ENCODE results near the gene CA9.
"Not testable (repeated sequence)": the region's sequence is repeated elsewhere in the genome, so short reads cannot be mapped to it uniquely, and the experiment has no call there.

The CA9 gene
- total RNA-seq = 0 to 0.04 reads per million in 2 experiments

DNA sequence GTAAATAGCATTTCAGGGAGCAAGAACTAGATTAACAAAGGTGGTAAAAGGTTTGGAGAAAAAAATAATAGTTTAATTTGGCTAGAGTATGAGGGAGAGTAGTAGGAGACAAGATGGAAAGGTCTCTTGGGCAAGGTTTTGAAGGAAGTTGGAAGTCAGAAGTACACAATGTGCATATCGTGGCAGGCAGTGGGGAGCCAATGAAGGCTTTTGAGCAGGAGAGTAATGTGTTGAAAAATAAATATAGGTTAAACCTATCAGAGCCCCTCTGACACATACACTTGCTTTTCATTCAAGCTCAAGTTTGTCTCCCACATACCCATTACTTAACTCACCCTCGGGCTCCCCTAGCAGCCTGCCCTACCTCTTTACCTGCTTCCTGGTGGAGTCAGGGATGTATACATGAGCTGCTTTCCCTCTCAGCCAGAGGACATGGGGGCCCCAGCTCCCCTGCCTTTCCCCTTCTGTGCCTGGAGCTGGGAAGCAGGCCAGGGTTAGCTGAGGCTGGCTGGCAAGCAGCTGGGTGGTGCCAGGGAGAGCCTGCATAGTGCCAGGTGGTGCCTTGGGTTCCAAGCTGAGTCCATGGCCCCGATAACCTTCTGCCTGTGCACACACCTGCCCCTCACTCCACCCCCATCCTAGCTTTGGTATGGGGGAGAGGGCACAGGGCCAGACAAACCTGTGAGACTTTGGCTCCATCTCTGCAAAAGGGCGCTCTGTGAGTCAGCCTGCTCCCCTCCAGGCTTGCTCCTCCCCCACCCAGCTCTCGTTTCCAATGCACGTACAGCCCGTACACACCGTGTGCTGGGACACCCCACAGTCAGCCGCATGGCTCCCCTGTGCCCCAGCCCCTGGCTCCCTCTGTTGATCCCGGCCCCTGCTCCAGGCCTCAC is at the start of gene CA9:
TSS of gene CA9 (plus strand) at position 797 of the 893 bp plus-strand sequence. CDS start at position 829, 32 bp downstream.
- DNase-seq (ENCODE audit: low read depth) = no peak

GRCh38 chr9:35627575-35627974 is 46.2 kb upstream of the CA9 start:
- no peak for DNase-seq (ENCODE audit: low read depth)

DNA sequence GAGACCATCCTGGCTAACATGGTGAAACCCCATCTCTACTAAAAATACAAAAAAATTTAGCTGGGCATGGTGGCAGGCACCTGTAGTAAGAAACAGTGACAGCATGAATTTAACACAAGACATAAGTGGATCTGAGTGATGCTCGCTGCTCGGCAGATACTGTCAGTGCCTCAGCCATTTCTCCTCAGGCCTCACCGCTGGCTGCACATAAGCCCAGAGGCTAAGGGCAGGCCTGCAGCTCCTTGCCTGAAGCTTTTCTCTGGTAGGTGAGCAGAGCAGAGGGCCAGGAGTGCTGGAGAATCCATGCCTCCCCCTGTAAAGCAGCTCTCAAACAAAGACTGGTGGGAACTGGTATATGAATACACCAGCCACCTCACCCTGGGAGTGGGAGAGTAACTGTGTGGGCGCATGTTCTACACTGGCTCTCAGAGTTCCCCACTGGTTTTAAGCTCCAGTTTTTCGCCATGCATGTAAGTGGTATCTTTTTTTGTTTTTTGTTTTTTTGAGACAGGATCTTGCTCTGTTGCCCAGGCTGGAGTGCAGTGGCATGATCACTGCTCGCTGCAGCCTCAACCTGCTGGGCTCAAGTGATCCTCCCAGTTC is 45.2 kb upstream of the CA9 start:
- DNase-seq (ENCODE audit: low read depth) = no peak

DNA sequence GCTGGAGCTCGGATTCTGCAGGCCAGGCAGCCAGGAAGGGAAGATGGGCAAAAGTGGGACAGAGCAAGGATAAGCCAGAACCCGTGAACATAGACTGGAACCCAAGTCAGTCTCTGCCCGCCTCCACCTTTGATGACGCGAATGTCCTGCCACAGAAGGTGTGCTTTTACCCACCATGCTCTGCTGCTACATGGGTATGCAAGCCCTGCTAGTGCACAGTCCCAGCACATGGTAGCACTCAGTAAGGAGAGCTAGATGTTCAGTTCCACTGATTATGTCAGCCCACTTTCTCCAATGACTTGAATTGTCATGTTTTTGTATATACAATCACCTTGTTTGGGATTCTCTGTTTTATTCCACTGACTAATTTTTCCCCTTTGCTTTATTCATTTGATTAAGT is 44.1 kb upstream of the CA9 start:
- DNase-seq (ENCODE audit: low read depth) = no peak

GRCh38 chr9:35635730-35636129 is 38.0 kb upstream of the CA9 start:
- DNase-seq (ENCODE audit: low read depth) = no peak

- no peak for DNase-seq (ENCODE audit: low read depth)
These were observed 37.4 kb upstream of the CA9 start for GRCh38 chr9:35636135-35636876.

DNA sequence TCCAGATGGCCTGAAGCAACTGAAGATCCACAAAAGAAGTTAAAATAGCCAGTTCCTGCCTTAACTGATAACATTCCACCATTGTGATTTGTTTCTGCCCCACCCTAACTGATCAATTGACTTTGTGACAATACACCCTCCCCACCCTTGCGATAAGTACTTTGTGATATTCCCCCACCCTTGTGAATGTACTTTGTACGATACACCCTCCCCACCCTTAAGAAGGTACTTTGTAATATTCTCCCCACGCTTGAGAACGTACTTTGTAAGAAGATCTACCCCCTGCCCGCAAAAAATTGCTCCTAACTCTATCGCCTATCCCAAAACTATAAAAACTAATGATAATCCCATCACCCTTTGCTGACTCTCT is 36.9 kb upstream of the CA9 start:
- DNase-seq (ENCODE audit: low read depth) = not testable (repeated sequence)

DNA sequence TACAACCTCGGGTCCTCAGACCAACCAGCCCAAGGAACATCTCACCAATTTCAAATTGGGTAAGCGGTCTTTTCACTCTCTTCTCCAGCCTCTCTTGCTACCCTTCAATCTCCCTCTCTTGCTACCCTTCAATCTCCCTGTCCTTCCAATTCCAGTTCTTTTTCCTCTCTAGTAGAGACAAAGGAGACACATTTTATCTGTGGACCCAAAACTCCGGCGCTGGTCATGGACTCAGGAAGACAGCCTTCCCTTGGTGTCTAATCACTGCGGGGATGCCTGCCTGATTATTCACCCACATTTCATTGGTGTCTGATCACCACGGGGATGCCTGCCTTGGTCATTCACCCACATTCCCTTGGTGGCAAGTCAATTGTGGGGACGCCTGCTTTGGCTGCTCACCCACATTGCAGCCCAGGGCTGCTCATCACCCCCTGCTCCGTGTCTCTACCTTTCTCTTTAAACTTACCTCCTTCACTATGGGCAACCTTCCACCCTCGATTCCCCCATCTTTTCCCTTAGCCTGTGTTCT is 36.2 kb upstream of the CA9 start:
- DNase-seq (ENCODE audit: low read depth) = not testable (repeated sequence)

GRCh38 chr9:35638751-35639150 is 35.0 kb upstream of the CA9 start:
- not testable (repeated sequence) for DNase-seq (ENCODE audit: low read depth)

- not testable (repeated sequence) for DNase-seq (ENCODE audit: low read depth)
These were observed 34.5 kb upstream of the CA9 start for GRCh38 chr9:35639225-35639624.

GRCh38 chr9:35639631-35640030 is 34.1 kb upstream of the CA9 start:
- DNase-seq (ENCODE audit: low read depth) = no peak

GRCh38 chr9:35640431-35640830 is 33.3 kb upstream of the CA9 start:
- DNase-seq (ENCODE audit: low read depth) = not testable (repeated sequence)

DNA sequence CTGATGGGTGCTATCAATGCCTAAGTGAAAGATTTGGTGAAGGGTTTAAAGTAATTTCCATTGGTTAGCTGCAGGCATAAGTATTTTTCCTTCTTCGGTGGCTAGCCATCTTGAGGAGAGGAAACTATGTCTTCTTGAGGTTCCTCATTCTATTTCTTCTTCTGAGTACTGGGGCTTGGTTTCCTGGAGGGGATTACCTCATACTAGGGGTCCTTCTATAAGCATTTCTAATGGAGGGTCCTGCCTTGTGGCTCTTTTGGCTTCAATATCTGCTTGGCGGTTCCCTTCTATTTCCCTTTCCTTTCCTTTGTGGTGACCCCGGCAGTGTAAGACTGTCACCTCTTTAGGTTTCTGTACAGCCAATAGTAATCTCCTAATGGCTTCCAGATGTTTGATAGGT is 32.2 kb upstream of the CA9 start:
- DNase-seq (ENCODE audit: low read depth) = not testable (repeated sequence)

DNA sequence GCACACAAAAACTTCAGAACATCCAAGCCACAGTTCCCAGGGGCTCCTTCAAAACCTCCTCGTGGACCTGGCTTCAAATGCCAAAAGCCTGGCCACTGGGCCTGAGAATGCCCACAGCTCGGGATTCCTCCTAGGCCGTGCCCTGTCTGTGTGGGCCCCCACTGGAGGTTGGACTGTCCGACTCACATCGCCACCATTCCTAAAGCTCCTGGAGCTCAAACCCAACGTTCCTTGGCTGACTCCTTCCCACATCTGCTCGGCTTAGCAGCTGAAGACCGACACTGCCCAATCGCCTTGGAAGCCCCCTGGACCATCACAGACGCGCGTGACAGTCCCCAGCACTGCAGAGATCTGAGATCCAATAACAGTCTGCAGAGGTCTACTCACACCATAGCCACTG is 30.7 kb upstream of the CA9 start:
- DNase-seq (ENCODE audit: low read depth) = no peak

- DNase-seq (ENCODE audit: low read depth) = not testable (repeated sequence)
These were observed 28.0 kb upstream of the CA9 start for GRCh38 chr9:35645736-35646135.

DNA sequence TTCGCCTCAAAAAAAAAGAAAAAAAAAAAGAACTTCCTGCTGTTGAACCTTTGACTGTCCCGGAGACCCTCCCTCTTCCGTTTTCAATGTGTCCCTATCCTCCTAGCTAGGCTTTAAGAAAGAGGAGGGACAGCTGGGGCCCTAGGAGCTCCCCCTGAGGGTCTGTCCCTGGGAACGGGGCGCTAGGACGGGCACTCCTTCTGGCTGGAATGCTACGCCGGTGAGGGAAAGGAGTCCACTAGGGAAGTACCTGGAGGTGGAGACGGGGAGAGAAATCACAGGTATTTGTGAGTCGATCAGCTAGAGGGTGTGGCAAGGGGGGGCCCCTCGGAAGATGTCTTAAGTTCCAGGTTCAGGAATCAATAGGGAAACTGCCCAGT is 27.6 kb upstream of the CA9 start:
- DNase-seq (ENCODE audit: low read depth) = no peak

- peak; percentile 87 for DNase-seq (ENCODE audit: low read depth)
These were observed 27.0 kb upstream of the CA9 start for GRCh38 chr9:35646533-35647265.

DNA sequence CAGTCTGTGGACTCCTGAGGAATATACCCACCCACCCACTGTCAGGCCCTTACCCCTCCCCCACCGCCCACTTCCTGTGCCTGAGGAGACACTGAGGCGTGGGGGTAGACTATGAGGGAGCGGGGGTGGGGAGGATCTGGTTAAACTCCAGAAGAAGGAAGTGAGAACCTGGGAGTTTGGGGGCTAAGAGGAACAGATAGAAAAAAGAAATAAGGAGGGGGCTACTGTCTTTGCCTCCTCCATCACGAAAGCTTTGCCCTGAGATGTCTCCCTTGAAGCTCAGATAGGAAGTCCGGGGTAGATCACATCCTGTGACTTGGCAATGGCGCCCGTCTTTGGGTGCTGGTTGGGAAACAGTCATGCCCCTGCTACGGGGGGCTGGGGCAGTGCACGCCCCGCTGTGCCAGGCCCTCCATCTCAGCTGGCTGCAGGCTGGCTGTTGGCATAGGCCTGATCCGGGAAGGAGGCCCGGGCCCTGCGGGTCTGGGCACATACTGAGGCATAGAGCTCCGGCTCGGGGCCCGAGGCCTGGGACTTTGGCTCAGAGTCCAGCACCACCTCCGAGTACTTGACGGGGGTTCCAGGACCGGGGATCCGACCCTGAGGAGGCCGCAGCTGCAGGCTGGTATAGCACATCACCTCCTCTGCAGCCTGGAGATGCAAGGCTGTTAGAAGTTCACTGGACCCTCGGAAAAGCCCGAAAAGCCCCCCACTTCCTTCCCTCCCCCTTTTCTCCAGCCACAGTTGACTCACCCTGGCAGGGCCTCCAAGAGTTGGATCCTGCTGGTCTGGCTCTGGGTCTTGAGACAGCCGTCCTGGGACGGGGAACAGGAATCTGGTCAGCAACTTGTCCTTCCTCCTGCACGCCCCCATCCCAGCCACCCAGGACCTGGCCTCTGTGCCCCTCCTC is 24.0 kb upstream of the CA9 start:
- DNase-seq (ENCODE audit: low read depth) = no peak

DNA sequence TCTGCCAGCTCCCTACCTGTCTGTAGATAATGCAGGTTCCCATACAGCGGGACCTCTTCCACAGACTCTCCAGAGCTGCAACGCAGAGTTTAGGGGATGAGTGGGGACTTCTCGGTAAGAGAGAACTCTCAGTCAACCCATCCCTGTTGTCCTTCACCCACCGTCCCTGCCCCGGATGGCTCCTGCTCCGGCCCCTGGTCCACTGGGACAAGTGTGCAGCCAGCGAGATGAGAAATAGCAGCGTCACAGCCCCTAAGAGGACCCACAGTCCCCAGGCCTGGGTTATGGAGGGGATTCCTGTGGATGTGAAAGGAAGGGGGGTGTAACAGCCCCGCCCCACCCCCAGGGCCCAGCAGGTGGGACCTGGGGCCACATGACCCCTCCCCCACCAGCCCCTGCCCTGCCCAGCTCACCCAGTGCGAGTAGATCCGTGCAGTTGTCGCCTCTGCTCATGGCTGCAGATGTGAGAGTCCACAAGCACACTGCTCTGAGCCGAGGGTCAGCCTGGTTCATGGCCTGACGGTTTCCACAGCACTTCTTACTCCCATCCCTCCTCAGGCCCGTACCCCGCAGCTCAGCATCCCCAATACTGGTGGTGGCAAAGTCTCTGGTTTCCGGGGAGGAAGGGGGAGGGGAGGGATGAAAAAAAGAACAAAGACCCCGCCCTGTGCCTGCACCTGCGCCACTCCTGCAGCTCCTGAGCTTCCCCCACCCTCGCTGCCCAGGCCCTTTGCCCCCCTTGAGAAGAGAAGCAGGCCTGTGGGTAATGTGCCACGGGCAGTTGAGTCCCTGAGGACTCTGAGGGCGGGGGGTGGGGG is 23.2 kb upstream of the CA9 start, which contains the start of gene SIT1:
TSS of gene SIT1 (minus strand) at position 591 of the 818 bp plus-strand sequence. CDS start at position 513, 78 bp downstream.
- no peak for DNase-seq (ENCODE audit: low read depth)
